Upper lobe of right lung (tissue), 1 donor: ENCODE measurements around the gene RIOK1. TPM values are rescaled to one million over a fixed set of nuclear protein-coding genes. Genes with fewer than 3 reads are reported as not detected.

Experiments used
- ATAC-seq: fragments of 200-7000 bp; cut with Tn5 transposase; one replicate; pipeline ENCODE4 v1.9.1; 2020; ENCODE audit warnings: mild to moderate bottlenecking, moderate library complexity
- DNase-seq: peaks from one replicate; pipeline ENCODE4 v3.0.0-alpha.2; 2020
- H3K27ac ChIP-seq: fragments of 200-600 bp; one replicate; pipeline ENCODE4 v1.8.0; 2022
- H3K27me3 ChIP-seq: fragments of 200-600 bp; one replicate; pipeline ENCODE4 v1.8.0; 2022; ENCODE audit warnings: mild to moderate bottlenecking
- H3K36me3 ChIP-seq: fragments of 200-600 bp; one replicate; pipeline ENCODE4 v1.8.0; 2022
- H3K4me1 ChIP-seq: fragments of 200-600 bp; one replicate; pipeline ENCODE4 v1.8.0; 2022
- H3K4me3 ChIP-seq: fragments of 200-600 bp; one replicate; pipeline ENCODE4 v1.8.0; 2022; ENCODE audit warnings: mild to moderate bottlenecking
- H3K9me3 ChIP-seq: fragments of 200-600 bp; one replicate; pipeline ENCODE4 v1.8.0; 2022
- CTCF ChIP-seq: fragments of 200-600 bp; IDR thresholded peaks from one replicate; pipeline ENCODE4 v1.8.0; 2022; ENCODE audit warnings: antibody characterized with exemption
- intact Hi-C: fragments of 100-400 bp; cut with DNase I; formaldehyde crosslinking; loops from one replicate; pipeline ENCODE4 v1.11.0; 2022
- total RNA-seq: library from RNA; stranded (reverse); fragmentation: NEBNext Ultra II Directional; extraction: Animal tissue kit (Norgen Biotek cat#: 25700); gene quantifications from one replicate; pipeline ENCODE4 v1.2.1, GENCODE V29; 2021
- donor health status: DM: no; HTN: yes; CAD: no; lungs with severe emphysema.

RIOK1 gene
- total RNA-seq, 1 donor from 2014 or later = 18.4 TPM

GRCh38 chr6:7446619-7447325, 57.2 kb downstream of the RIOK1 start:
- no peak for TF ChIP-seq CTCF
- H3K4me1 ChIP-seq = no peaks in the 10 kb centered on the region
- no peaks in the 10 kb centered on the region for H3K27me3 ChIP-seq
- no peak overlapping the region for H3K4me3 ChIP-seq
- no peak for ATAC-seq
- no peak for DNase-seq
- H3K27ac ChIP-seq = no peak overlapping the region
- H3K9me3 ChIP-seq = no peaks in the 10 kb centered on the region
- H3K36me3 ChIP-seq = no peaks in the 10 kb centered on the region
- intact Hi-C loops = no loop called here

GRCh38 chr6:7448232-7448631, 58.6 kb downstream of the RIOK1 start:
- Histone ChIP-seq H3K9me3 (no peaks in the 10 kb centered on the region), H3K4me1 (no peaks in the 10 kb centered on the region), H3K27ac (no peak overlapping the region), H3K4me3 (no peak overlapping the region), H3K36me3 (no peaks in the 10 kb centered on the region), H3K27me3 (no peaks in the 10 kb centered on the region)
- no peak for ATAC-seq
- TF ChIP-seq CTCF = no peak
- no peak for DNase-seq
- intact Hi-C loops = no loop called here

- Histone ChIP-seq H3K4me1 (no peaks in the 10 kb centered on the region), H3K4me3 (no peak overlapping the region), H3K36me3 (no peaks in the 10 kb centered on the region), H3K9me3 (no peaks in the 10 kb centered on the region), H3K27ac (no peak overlapping the region), H3K27me3 (no peaks in the 10 kb centered on the region)
- DNase-seq = no peak
- TF ChIP-seq CTCF = no peak
- intact Hi-C loops = no loop called here
- ATAC-seq = no peak
Measured at GRCh38 chr6:7449018-7449417, 59.4 kb downstream of the RIOK1 start.

GRCh38 chr6:7451326-7451725, 61.7 kb downstream of the RIOK1 start:
- TF ChIP-seq CTCF = no peak
- Histone ChIP-seq H3K4me1 (no peaks in the 10 kb centered on the region), H3K27ac (no peak overlapping the region), H3K36me3 (no peaks in the 10 kb centered on the region), H3K9me3 (no peaks in the 10 kb centered on the region), H3K27me3 (no peaks in the 10 kb centered on the region), H3K4me3 (no peak overlapping the region)
- ATAC-seq (no peak), DNase-seq (no peak)
- intact Hi-C loops = no loop called here

- DNase-seq (no peak), ATAC-seq (no peak)
- intact Hi-C loops = no loop called here
- H3K27ac ChIP-seq = no peak overlapping the region
- no peaks in the 10 kb centered on the region for H3K27me3 ChIP-seq
- no peak overlapping the region for H3K4me3 ChIP-seq
- no peaks in the 10 kb centered on the region for H3K4me1 ChIP-seq
- no peak for TF ChIP-seq CTCF
- H3K36me3 ChIP-seq = no peaks in the 10 kb centered on the region
- H3K9me3 ChIP-seq = no peaks in the 10 kb centered on the region
Measured at GRCh38 chr6:7452898-7453297, 63.3 kb downstream of the RIOK1 start.
